A549 (cell line): ENCODE measurements around the gene LDLRAD3.

ENCODE experiments used
- CEBPB ChIP-seq, 2 experiments: fragments of >200 bp in 1 of 2; sonication (Bioruptor Twin) in 1 of 2; formaldehyde crosslinking in 1 of 2; IDR thresholded peaks; 2 replicates each; pipeline ENCODE4 v1.6.1; 2012 to 2016
- CTCF ChIP-seq: fragments of >200 bp; sonication (Bioruptor Twin); formaldehyde crosslinking; IDR thresholded peaks from 3 replicates; pipeline ENCODE4 v1.5.1; 2016
- EP300 ChIP-seq, 2 experiments: fragments of >200 bp; sonication (Bioruptor Twin); formaldehyde crosslinking; IDR thresholded peaks; 2 replicates in 1 of 2; 3 replicates in 1 of 2; pipeline ENCODE4 v1.6.1; 2016 to 2017
- ESRRA ChIP-seq: fragments of 150-350 bp; IDR thresholded peaks from 2 replicates; pipeline ENCODE4 v1.6.1; 2014; ENCODE audit warnings: mild to moderate bottlenecking, low read length, borderline replicate concordance
- HOXA7 ChIP-seq: fragments of 250-450 bp; sonication (Bioruptor Pico); IDR thresholded peaks from 2 replicates; pipeline ENCODE4 v1.5.0; 2020; ENCODE audit warnings: mild to moderate bottlenecking, moderate library complexity
- JUN ChIP-seq, 2 experiments: fragments of >200 bp; sonication (Bioruptor Twin); formaldehyde crosslinking; IDR thresholded peaks; 2 replicates in 1 of 2; 3 replicates in 1 of 2; pipeline ENCODE4 v1.6.1; 2016 to 2017
- KDM1A ChIP-seq: fragments of 200-600 bp; sonication (generic); IDR thresholded peaks from 2 replicates; pipeline ENCODE4 v1.6.1; 2016; ENCODE audit warnings: low read depth, mild to moderate bottlenecking
- MAZ ChIP-seq: fragments of 150-350 bp; IDR thresholded peaks from 2 replicates; pipeline ENCODE4 v1.6.1; 2014; ENCODE audit warnings: antibody characterized with exemption, low read depth, low read length, borderline replicate concordance
- PHF8 ChIP-seq: fragments of 200-600 bp; sonication (generic); IDR thresholded peaks from 2 replicates; pipeline ENCODE4 v1.6.1; 2016; ENCODE audit warnings: low read depth, mild to moderate bottlenecking, antibody characterized with exemption, moderate library complexity, borderline replicate concordance
- POLR2A ChIP-seq: IDR thresholded peaks from 2 replicates; pipeline ENCODE4 v1.6.1; 2012; ENCODE audit warnings: mild to moderate bottlenecking, low read length
- TP53 ChIP-seq: fragments of 250-450 bp; sonication (Bioruptor Pico); IDR thresholded peaks from 2 replicates; pipeline ENCODE4 v1.5.0; 2021; ENCODE audit warnings: mild to moderate bottlenecking, moderate library complexity
- USF2 ChIP-seq: fragments of 450-650 bp; IDR thresholded peaks from 2 replicates; pipeline ENCODE4 v1.6.1; 2014; ENCODE audit warnings: antibody characterized with exemption

- TF ChIP-seq PHF8 (no peak), CTCF (no peak), POLR2A (no peak), HOXA7 (no peak), JUN (IDR thresholded peaks at IDR 0.05) (no peak), CEBPB (IDR thresholded peaks at IDR 0.05) (no peak), TP53 (CRISPR knock-in tag) (no peak), MAZ (no peak), EP300 (IDR thresholded peaks at IDR 0.05) (no peak), ESRRA (no peak), KDM1A (no peak), USF2 (no peak)
Measured at GRCh38 chr11:36205536-36205935, 261.7 kb downstream of the LDLRAD3 start.
